Measurements from ENCODE around the gene AASS. TPM values are rescaled to one million over a fixed set of nuclear protein-coding genes. Genes with fewer than 3 reads are reported as not detected.

Gene AASS
- total RNA-seq, 2 donors from 2014 or later: 21.6 to 24.1 TPM

DNA sequence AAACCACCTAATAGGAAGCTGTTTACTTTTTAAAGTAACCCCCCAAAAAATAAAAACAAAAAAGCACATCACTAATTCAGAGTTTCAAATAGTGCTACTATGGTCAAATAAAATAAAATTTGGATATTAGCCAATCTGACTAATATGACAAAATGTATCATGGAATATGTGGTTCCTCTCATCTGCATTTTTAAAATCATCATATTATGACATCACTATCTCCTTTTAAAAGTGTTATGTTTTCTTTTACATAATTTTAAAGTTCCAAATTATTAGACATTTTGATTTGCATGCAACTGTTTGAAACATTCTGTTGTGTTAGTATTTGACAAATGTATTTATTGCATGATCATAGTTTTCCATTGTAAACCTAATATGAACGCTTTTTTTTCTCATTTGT is 110.4 kb downstream of the AASS start:
- TF ChIP-seq POLR2A (IDR thresholded peaks at IDR 0.05) (no peak), POLR2AphosphoS5 (IDR thresholded peaks at IDR 0.05) (no peak), CTCF (IDR thresholded peaks at IDR 0.05) (no peak)
- no peak overlapping the region for H3K4me3 ChIP-seq
- DNase-seq (ENCODE audit: low spot score): no peak
- no peaks in the 10 kb centered on the region for H3K9me3 ChIP-seq
- H3K27me3 ChIP-seq (replicated peaks; ENCODE audit: insufficient read depth): no peaks in the 10 kb centered on the region
- intact Hi-C loops (cut with DNase I): no loop called here
- WGBS: 67% methylated on average over 1 of the region's 1 CpG
- H3K4me1 ChIP-seq (replicated peaks): no peaks in the 10 kb centered on the region
- H3K36me3 ChIP-seq: no peaks in the 10 kb centered on the region
- H3K27ac ChIP-seq: no peak overlapping the region

DNA sequence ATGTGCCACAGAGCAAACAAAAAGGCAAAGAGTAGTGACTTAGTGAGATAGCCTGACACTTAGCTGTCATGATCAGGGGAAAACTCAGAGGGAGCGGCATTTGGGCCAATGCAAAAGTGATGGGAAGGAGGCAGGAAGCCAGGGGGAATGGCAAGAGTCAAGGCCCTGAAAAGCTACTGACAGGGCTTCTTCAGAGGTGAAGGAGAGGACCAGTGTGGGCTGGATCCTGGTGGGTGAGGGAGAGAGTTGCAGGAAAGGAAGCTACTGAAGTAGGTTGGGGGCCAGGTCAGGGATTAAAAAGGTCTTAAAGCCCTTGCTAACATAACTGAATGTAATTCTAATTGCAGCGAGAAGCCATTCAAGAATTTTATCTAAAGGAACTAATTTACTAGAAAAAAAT is 117.0 kb downstream of the AASS start:
- WGBS: 94% methylated on average over 2 of the region's 2 CpGs
- DNase-seq (ENCODE audit: low spot score): no peak
- no peaks in the 10 kb centered on the region for H3K4me1 ChIP-seq (replicated peaks)
- H3K4me3 ChIP-seq: no peak overlapping the region
- H3K27me3 ChIP-seq (replicated peaks; ENCODE audit: insufficient read depth): no peaks in the 10 kb centered on the region
- no peaks in the 10 kb centered on the region for H3K36me3 ChIP-seq
- H3K9me3 ChIP-seq: no peaks in the 10 kb centered on the region
- H3K27ac ChIP-seq: no peak overlapping the region
- TF ChIP-seq CTCF (IDR thresholded peaks at IDR 0.05): no peak
- intact Hi-C loops (cut with DNase I): no loop called here

Small RNA genes lying within 50 kb of the gene (small RNA-seq; reads per million reads assigned to genes)
- 0 reads per million in 2 donors for gene RNU7-154P

Other genes starting within 250 kb of the AASS start
- 1 to 10 TPM in 1 of 2 donors, not detected in 1; 2.6 TPM for gene FEZF1, start 160.5 kb upstream of the AASS start, total RNA-seq

Measured in prostate gland (tissue), 2 donors.